NOMO-1 (cell line): ENCODE measurements around the gene ADAMTS1.
A peak's percentile ranks its signal among the peaks of the same experiment; 100 is the strongest.
"Not testable (repeated sequence)": the region's sequence is repeated elsewhere in the genome, so short reads cannot be mapped to it uniquely, and the experiment has no call there.

Source experiments
- DNase-seq, 2 experiments: peaks; one replicate each; lab custom pipeline; 2025; ENCODE audit not compliant: unreplicated experiment in 2 of 2; lab: John Stamatoyannopoulos, UW

ADAMTS1 gene

DNA sequence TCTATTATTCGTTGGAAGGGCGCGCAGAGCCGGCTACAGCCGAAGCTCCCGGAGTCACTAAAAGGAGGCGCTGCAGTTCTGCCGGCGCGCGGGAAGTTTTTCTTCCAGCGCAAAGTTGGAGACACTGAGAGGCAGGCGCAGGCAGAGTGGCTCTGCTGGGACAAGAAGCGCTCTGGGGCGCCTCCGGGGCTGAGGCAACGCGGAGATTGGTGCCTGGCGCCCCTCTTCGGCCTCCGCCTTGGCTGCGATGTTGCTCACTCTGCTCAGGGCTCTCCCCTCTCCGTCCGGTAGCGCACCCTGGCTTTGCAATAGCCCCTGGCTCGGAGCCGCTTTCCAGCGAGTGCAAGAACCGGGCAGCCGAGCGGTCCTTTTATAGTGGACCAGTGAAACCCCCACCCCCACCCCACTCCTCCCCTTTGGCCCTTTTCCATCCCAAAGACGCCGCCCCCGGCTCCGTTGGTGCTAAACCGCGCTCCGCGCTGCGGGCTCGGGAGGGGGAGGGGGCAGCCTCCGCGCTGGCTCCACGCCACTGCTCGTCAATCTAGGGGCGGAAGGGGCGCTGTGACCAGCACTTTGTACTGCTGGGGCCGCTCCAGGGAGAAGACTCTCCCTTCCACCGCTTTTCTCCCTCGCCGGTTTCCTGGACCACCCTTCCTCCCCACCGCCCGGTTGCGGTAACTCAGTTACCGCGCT, at the start of gene ADAMTS1:
ADAMTS1 (minus strand) TSS at position 344 of the 693 bp plus-strand sequence. CDS start 455 bp downstream, outside the sequence.
- DNase-seq = peak; percentile 84 to 86

DNA sequence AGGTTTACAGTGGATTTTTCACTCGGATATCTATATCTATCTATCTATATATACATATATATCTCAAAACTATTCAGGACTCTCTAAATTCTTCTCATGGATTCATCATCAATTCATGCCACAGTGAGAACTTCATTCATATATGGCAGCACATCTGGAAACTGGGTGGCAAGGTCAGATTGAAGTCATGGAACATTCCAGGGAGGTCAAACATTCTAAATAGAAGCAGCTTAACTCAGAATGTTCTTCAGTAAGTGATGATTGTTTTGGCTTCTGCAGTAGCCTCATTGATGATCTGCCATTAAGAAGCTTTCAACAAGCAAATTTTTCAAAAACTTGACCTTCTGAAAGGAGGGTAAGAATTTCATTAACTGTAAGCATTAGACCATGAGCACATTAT, 46.9 kb upstream of the ADAMTS1 start:
- DNase-seq = no peak

DNA sequence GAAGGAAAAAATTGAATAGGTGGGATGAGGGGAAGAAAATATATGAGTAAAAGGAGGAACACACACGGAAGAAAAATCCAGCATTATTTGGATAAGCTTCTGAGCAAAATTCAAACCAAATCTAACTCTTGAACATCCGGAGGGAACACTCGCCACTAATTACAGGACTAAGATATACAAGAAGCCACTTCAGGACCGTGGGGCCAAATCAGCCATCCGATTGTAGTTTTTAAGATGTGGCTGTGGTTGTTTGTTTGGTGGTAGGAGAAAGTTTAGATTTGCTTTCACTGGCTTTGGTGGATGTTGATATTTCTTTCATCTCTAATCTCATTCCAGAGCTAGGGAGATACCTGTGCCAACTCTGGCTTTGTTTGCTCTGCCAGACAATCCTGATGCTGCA, 43.7 kb upstream of the ADAMTS1 start:
- DNase-seq = no peak

DNA sequence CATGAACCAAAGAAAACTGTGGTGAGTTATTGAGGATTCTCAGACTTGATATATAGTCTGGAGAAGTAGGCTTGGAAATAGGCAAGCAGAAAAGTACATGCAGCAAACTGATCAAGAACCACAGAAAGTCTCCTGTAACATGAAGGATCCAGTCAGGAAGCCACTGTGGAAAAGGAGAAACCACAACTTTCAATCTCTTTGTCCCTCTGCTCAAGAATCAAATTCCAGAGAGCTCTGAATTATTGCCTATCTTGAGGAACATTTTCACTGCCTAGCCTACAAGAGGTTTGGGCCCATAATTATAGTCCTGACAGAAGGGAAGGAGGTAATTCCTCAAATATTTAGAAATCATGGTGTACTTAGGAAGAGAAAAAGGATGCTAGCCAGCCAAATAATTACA, 43.0 kb upstream of the ADAMTS1 start:
- DNase-seq = no peak

DNA sequence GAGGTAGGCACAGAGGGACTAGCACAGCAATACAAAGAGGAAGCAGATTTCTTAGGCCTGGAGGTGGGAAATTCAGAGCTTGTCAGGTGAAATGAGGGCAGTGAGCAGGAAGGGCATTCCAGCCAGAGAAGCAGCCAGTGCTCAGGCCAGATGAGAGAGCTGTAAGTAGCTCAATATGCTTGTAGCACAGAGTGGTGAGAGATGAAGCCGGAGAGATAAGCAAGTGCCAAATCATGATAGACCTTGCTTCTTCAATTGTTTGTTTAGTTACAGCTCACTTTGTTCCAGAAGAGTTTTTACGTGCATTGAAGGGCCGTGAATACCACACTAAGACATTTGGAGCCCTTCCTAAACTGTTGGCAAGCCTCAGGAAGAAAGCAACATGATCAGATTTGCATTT, 42.0 kb upstream of the ADAMTS1 start:
- DNase-seq = no peak

DNA sequence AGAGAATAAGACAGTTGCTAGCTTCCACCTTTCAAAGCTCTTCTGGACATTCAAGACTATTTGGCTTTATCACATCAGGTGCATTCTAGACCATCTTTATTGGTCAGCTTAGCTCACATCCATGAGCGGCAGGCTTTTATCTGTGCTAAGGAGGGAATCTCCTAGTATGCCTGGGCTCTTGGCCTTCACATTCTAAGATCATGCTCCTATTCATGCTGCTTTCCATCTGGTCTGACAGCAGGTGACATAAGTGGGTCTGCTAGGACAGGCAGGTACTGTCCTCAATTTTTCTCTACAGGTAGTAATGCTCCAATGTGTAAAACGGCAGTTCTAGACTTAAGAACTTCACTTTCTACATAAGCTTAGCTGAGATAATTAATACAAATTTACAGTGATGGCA, 39.2 kb upstream of the ADAMTS1 start:
- no peak for DNase-seq

DNA sequence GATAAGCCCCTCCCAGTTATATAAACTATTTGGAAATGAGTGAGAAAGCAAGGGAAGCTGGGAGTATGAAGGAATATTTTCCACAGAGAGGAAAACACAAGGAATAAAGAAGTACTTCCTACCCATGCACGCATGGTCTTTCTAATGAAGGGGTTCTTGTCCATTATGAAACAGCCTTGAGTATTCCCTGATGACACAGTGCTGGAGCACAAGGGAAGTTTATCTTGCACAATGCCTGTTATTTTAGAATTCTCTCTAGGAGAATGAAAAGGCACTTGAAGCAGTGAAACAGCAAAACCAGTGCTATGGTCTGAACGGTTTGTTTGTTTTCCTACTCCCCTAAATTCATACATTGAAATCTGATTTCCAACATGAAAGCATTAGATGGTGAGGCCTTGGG, 38.6 kb upstream of the ADAMTS1 start:
- DNase-seq = no peak

DNA sequence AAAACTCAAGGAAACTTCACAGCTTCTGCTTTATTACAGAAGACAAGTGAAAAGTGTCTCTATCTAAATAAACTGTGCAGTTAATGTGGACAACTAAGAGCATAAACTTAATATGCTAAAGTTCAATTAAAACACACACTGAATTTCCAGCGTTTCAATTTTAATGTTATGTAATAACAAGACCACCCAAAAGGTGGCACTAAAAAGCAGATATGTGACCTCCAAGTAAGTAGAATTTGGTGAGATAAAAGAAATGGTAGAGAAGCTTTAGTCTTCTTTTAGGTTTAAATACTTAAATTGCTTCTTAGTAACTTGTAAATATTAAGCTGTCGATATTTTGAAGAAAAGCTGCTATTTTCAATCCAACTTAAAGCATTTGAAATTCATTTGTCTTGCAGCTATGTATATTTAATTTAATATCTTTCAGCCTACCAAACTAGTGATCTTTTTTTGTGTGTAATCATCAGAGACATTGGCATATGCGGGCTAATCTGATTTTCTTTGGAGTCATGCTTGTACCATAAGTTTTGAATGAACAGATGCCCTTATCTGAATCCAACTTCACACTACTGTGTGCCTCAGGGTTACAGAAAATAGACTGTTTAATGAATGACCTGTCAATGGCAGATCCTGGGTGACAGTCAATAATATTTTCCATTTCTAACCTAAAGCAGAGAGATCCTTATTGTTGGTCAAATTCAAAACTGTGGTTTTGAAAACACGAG, 36.5 kb upstream of the ADAMTS1 start:
- DNase-seq = peak; percentile 9 to 27

DNA sequence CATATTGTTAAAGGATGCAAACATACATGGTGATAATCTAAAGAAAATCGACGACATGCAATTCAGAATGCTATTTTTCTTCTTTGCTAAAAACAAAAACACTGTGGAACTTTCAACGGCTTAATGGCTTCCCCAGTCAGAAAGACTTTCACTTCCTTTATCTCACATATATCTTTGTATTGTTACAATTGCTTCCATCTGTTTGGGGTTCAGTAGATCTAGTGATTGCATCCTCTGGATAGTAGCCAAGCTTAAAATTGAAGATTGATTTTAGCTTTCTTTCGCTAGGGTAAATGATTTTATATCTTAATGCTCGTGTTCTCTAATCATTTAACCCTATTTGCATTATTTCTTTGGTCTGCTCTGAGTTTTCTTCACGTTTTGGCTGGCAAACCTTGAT, 31.8 kb upstream of the ADAMTS1 start:
- peak; percentile 79 to 91 for DNase-seq

DNA sequence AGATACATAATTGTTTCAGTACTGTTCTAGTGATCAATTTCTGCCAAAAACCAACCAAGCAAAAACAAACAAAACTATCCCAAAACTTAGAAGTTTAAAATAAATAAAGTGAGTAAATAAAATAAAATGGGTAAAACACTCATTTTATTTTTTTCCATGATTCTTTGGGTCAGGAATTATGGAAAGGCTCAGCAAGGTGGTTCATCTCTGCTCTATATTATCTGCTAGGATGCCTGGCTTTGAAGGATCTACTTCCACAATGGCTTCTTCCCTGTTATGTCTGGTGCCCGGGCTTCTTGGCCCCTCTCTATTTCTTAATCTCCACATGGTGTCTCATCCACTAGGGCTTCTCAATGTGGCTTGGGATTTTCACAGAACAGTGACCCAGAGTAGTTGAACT, 29.1 kb upstream of the ADAMTS1 start:
- no peak for DNase-seq

DNA sequence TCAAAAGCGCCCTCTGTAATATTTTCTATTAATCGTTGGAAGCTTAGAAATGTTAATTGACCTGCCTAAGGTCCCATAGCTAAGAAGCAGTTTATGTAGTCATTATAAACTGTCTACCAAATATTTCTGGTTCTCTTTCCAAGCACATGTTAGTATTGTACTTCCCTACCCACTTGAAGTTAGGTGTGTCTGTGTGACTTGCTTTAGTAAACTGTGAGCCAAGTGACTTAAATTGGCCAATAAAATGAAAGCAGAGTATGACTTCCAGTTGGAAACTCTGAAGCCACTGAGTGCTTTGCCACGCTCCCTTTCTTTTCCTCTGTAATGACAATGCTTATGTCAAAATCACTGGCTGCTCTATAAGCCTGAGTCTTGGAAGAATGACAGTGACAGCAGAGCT, 20.6 kb upstream of the ADAMTS1 start:
- no peak for DNase-seq

DNA sequence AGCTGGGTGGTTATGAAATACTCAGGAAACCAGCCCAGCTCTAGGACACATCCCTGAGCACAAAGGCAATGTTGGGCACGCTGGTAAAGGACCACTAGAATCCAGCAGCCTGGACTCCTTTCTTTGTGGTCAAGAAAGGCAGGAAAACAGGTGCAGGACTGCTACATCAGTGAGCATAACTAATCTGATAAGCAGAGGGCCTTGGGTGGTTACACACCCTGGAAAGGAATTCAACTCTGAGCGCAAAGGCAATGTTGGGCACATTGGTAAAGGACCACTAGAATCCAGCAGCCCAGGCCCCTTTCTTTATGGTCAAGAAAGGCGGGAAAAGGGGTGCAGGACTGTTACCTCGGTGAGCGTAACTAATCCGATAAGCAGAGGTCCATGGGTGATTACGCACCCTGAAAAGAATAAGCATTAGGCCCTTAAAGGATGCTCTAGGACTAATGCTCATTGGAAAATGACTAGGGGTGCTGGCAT, 11.7 kb upstream of the ADAMTS1 start:
- not testable (repeated sequence) for DNase-seq

DNA sequence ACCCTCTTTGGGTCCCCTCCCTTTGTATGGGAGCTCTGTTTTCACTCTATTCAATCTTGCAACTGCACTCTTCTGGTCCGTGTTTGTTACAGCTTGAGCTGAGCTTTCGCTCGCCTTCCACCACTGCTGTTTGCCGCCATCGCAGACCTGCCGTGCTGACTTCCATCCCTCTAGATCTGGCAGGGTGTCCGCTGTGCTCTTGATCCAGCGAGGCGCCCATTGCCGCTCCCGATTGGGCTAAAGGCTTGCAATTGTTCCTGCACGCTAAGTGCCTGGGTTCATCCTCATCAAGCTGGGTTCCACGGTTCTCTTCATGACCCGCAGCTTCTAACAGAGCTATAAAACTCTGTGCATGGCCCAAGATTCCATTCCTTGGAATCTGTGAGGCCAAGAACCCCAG, 9.5 kb upstream of the ADAMTS1 start:
- DNase-seq = not testable (repeated sequence)

DNA sequence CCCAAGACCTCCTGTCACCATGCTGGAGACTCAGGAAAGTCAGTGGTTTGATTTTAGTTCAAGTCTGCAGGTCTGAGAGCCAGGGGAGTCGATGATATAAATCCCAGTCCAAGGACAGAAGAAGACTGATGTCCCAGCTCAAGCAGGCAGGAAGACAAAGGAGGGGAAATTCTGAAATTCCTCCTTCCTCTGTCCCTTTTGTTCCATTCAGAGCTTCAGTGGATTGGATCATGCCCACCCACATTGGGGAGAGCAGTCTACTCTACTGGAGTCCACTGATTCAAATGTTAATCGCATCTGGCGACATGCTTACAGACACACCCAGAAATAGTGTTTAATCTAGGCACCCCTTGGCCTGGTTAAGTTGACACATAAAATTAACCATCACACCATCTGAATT, 7.2 kb upstream of the ADAMTS1 start:
- DNase-seq = no peak

DNA sequence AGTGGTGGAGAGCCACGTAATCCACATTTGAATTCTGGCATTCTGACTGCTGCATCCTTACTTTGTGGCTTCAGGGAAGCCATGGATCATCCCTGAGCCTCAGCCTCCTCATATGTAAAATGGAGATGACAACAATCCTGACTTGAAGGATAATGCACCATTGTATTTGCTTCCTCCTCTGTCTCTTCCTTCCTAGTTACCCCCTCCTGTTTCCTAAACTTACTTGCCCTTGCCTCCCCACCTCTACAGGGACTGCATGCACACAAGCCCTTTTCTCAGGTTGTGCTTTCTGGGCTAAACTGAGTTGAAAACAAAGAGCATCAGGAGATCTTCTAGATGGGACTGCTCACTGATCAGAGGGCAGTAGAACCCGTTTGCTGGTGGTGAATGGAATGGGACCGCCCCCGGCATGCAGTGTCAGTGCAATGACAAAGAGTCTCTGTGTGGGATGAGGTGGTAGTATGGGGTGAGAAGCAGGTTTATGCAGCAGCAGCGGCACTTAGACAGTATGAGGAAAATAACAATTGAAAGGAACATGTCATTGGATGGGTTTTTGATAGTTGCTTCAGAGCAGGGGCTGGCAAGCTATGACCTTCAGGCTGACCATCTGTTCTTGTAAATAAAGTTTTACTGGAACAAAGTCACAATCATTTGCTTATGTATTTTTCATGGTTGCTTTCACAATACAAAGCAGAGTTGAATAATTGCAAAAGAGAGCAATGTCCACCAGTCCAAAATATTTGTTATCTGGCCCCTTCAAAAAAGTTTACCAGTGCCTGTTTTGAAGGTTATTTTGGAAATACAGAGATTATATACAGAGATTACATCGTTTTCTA, 6.1 kb upstream of the ADAMTS1 start:
- DNase-seq = no peak

DNA sequence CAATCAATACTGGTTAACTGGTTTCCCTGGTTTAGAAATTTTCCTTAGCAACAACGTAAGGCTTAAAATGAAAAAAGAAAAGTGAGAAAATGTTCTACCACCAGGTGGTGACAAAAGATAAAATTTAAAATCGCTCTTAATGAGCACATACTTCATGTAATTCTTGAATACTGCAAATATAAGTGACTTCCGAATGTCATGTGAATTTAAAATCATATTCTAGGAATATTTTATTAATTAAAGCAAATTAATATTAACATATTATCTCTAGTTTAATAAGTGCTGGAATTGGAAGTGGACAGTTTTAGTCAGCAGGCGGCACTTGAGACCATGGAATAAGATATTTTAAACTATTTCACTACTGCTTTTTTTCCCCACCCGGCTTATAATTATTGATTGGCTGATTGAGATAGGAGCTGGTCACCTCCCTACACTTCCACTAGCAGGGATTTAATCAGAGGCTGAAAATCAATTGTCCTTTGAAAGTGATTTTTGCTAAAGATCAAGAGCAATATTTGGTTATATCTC, 5.0 kb upstream of the ADAMTS1 start:
- DNase-seq = peak in 1 of 2 experiments; percentile 75

DNA sequence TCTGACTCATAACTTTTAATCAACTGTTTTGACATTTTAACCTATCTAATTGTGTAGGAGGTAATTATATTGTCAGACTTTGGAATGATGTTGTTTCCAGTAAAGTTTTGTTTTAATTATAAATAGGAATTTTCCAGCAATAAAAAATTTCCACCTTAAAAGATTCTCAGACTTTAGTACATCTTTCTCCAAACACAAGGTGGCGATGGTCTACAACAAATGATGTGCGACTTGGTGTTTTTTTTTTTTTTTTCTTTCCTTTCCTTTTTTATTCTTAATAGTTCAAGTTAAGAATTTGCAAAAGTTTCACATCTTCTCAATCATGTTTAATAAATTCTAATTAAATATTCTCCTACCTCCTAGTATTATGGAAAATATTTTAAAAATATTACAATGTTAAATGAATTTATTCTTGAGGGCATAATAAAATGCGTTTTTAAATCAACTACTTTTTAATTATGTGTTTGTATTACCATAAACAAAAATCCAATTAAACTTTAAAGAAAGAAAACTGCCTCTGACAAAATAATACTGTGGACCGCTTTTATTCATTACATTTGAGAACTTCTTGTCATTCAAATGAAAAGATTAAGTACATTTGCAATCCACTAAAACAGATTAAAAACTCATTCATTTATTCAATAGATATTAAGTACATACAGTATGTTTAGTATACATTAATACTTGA, 4.4 kb upstream of the ADAMTS1 start:
- DNase-seq = peak in 1 of 2 experiments; percentile 48

DNA sequence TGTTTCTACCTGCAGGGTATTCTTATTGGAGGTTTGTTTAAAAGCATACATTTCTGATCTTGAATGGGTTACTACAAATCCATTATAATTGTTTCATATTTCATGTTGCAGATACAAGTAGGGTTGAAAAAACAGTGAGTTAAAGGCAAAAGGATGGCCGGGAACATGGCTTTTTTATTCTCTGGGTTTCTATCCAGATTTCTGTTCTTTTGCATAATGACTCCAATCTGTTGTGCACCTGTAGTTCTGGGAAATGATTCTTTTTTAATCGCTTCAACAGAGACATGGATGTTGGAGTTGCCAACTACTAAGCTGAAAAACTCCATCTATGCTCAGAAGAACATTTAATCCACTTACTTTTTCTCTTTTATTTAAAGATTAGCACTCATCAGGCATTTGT, 2.7 kb upstream of the ADAMTS1 start:
- DNase-seq = no peak

DNA sequence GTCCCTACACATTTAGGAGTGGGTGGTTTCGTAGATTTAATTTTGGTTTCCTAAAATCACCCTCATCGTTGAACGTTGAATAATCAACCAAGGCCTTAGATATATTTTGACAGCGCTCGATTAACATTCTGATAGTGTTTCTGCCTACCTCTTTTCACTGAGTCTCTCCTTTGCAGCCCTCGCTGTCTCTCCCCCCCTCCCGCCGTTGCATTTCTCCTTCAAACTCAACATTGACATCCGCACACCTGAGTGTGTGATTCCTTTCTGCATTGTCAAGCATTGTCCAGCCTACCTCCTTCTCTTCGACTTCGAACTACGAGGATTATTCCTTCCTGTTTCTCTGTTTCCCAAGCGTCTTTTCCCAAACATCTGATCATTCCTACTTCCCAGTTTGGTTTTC, 1.8 kb upstream of the ADAMTS1 start:
- no peak for DNase-seq
